Measurements from ENCODE around the gene OXCT2. TPM values are rescaled to one million over a fixed set of nuclear protein-coding genes. Genes with fewer than 3 reads are reported as not detected.
"Not testable (repeated sequence)": the region's sequence is repeated elsewhere in the genome, so short reads cannot be mapped to it uniquely, and the experiment has no call there.

Gene OXCT2
- total RNA-seq, 3 donors from 2014 or later: 1.9 to 3.3 (median 2.2) TPM

- no peak for TF ChIP-seq CTCF (IDR thresholded peaks at IDR 0.05)
- no peak for DNase-seq
- ATAC-seq: no peak
Measured at GRCh38 chr1:39779137-39779536, 8.0 kb upstream of the OXCT2 start.

GRCh38 chr1:39778463-39779099 lies 7.4 kb upstream of the OXCT2 start:
- DNase-seq; H3K9me3 ChIP-seq; ATAC-seq; intact Hi-C loops (cut with DNase I, micrococcal nuclease); H3K36me3 ChIP-seq (ENCODE audit: low read depth); H3K4me3 ChIP-seq; H3K4me1 ChIP-seq (ENCODE audit: low read depth): not testable (repeated sequence)

More at GRCh38 chr1:39779137-39779536, 8.0 kb upstream of the OXCT2 start:
- Histone ChIP-seq H3K4me3 (no peak overlapping the region), H3K4me1 (ENCODE audit: low read depth) (no peaks in the 10 kb centered on the region), H3K36me3 (ENCODE audit: low read depth) (no peaks in the 10 kb centered on the region), H3K9me3 (no peaks in the 10 kb centered on the region)
- intact Hi-C loops (cut with DNase I, micrococcal nuclease): no loop called here

- H3K4me1 ChIP-seq (ENCODE audit: low read depth); DNase-seq; H3K9me3 ChIP-seq; ATAC-seq; H3K4me3 ChIP-seq; H3K36me3 ChIP-seq (ENCODE audit: low read depth); intact Hi-C loops (cut with DNase I, micrococcal nuclease): not testable (repeated sequence)
Measured at GRCh38 chr1:39777896-39778295, 6.7 kb upstream of the OXCT2 start.

- Histone ChIP-seq H3K36me3 (ENCODE audit: low read depth) (no peaks in the 10 kb centered on the region), H3K4me1 (ENCODE audit: low read depth) (no peaks in the 10 kb centered on the region), H3K4me3 (no peak overlapping the region), H3K9me3 (no peaks in the 10 kb centered on the region)
- TF ChIP-seq CTCF (IDR thresholded peaks at IDR 0.05): no peak
- no peak for ATAC-seq
- DNase-seq: no peak
- intact Hi-C loops (cut with DNase I, micrococcal nuclease): no loop called here
Measured at GRCh38 chr1:39777306-39777705, 6.2 kb upstream of the OXCT2 start.

- H3K9me3 ChIP-seq: no peaks in the 10 kb centered on the region
- no peak overlapping the region for H3K4me3 ChIP-seq
- no peak for ATAC-seq
- intact Hi-C loops (cut with DNase I, micrococcal nuclease): no loop called here
- no peak for TF ChIP-seq CTCF (IDR thresholded peaks at IDR 0.05)
- no peak for DNase-seq
- H3K4me1 ChIP-seq (ENCODE audit: low read depth): no peaks in the 10 kb centered on the region
- H3K36me3 ChIP-seq (ENCODE audit: low read depth): no peaks in the 10 kb centered on the region
Measured at GRCh38 chr1:39776886-39777285, 5.7 kb upstream of the OXCT2 start.

- intact Hi-C loops (cut with DNase I, micrococcal nuclease): no loop called here
- H3K9me3 ChIP-seq: no peaks in the 10 kb centered on the region
- H3K4me1 ChIP-seq (ENCODE audit: low read depth): no peaks in the 10 kb centered on the region
- no peak overlapping the region for H3K4me3 ChIP-seq
- TF ChIP-seq CTCF (IDR thresholded peaks at IDR 0.05): no peak
- ATAC-seq (peak; percentile 20), DNase-seq (peak in 2 of 3 donors; percentile 25 to 41)
- H3K36me3 ChIP-seq (ENCODE audit: low read depth): no peaks in the 10 kb centered on the region
Measured at GRCh38 chr1:39776400-39776713, 5.2 kb upstream of the OXCT2 start.

- DNase-seq; H3K9me3 ChIP-seq; H3K4me1 ChIP-seq (ENCODE audit: low read depth); H3K36me3 ChIP-seq (ENCODE audit: low read depth); intact Hi-C loops (cut with DNase I, micrococcal nuclease); H3K4me3 ChIP-seq: not testable (repeated sequence)
- ATAC-seq: peak; percentile 6
Measured at GRCh38 chr1:39775676-39776399, 4.7 kb upstream of the OXCT2 start.

- intact Hi-C loops (cut with DNase I, micrococcal nuclease); H3K4me3 ChIP-seq; DNase-seq; H3K36me3 ChIP-seq (ENCODE audit: low read depth); H3K4me1 ChIP-seq (ENCODE audit: low read depth); H3K9me3 ChIP-seq: not testable (repeated sequence)
- ATAC-seq: peak; percentile 56
Measured at GRCh38 chr1:39775141-39775540, 4.0 kb upstream of the OXCT2 start.

- H3K4me1 ChIP-seq (ENCODE audit: low read depth); H3K36me3 ChIP-seq (ENCODE audit: low read depth); DNase-seq; intact Hi-C loops (cut with DNase I, micrococcal nuclease); H3K4me3 ChIP-seq; H3K9me3 ChIP-seq: not testable (repeated sequence)
- peak; percentile 47 for ATAC-seq
Measured at GRCh38 chr1:39773369-39773979, 2.3 kb upstream of the OXCT2 start.
